Trophoblast cell (in vitro differentiated cells and primary cell): Measurements from ENCODE around the gene PGAP6.
A peak's percentile ranks its signal among the peaks of the same experiment; 100 is the strongest.

Experiments used
- DNase-seq, 2 donors: peaks; one replicate each; pipeline ENCODE4 v3.0.0-alpha.2; 2016
- H2AFZ ChIP-seq: 2 replicates; pipeline ENCODE4 v1.6.1; 2013; ENCODE audit warnings: low read length, moderate library complexity, mild to moderate bottlenecking; ENCODE audit not compliant: insufficient read depth, poor library complexity
- H2AK5ac ChIP-seq: 2 replicates; pipeline ENCODE4 v1.6.1; 2013; ENCODE audit warnings: mild to moderate bottlenecking, low read length
- H2BK120ac ChIP-seq: 2 replicates; pipeline ENCODE4 v1.6.1; 2013; ENCODE audit warnings: low read length, mild to moderate bottlenecking, moderate library complexity; ENCODE audit not compliant: insufficient read depth, poor library complexity
- H2BK12ac ChIP-seq: 2 replicates; pipeline ENCODE4 v1.6.1; 2013; ENCODE audit warnings: mild to moderate bottlenecking, low read length, moderate library complexity
- H2BK5ac ChIP-seq: 2 replicates; pipeline ENCODE4 v1.6.1; 2013; ENCODE audit warnings: low read length, low read depth, moderate library complexity, mild to moderate bottlenecking; ENCODE audit not compliant: poor library complexity
- H3K14ac ChIP-seq: 2 replicates; pipeline ENCODE4 v1.6.1; 2013; ENCODE audit warnings: mild to moderate bottlenecking, low read length
- H3K18ac ChIP-seq: 2 replicates; pipeline ENCODE4 v1.6.1; 2013; ENCODE audit warnings: mild to moderate bottlenecking, low read length
- H3K23ac ChIP-seq: 2 replicates; pipeline ENCODE4 v1.6.1; 2013; ENCODE audit warnings: low read length
- H3K27ac ChIP-seq: 2 replicates; pipeline ENCODE4 v1.5.1; 2013; ENCODE audit warnings: low read depth, mild to moderate bottlenecking, inconsistent platforms, low read length, moderate library complexity
- H3K27me3 ChIP-seq: 2 replicates; pipeline ENCODE4 v1.6.1; 2013; ENCODE audit warnings: inconsistent platforms, mild to moderate bottlenecking, low read length, moderate library complexity; ENCODE audit not compliant: insufficient read depth
- H3K36me3 ChIP-seq, 2 experiments: 1 replicate in 1 of 2; 2 replicates in 1 of 2; pipeline ENCODE4 v1.6.1; 2013; ENCODE audit warnings: low read length in 2 of 2, mild to moderate bottlenecking in 2 of 2, moderate library complexity in 1 of 2; ENCODE audit not compliant: insufficient read depth in 2 of 2, control insufficient read depth in 1 of 2
- H3K4ac ChIP-seq: 2 replicates; pipeline ENCODE4 v1.6.1; 2013; ENCODE audit warnings: low read depth, mild to moderate bottlenecking, low read length, moderate library complexity
- H3K4me1 ChIP-seq, 2 experiments: 1 replicate in 1 of 2; 2 replicates in 1 of 2; pipeline ENCODE4 v1.6.1; 2013; ENCODE audit warnings: low read length in 2 of 2, mild to moderate bottlenecking in 2 of 2, moderate library complexity in 1 of 2; ENCODE audit not compliant: insufficient read depth in 2 of 2, control insufficient read depth in 1 of 2
- H3K4me2 ChIP-seq: 2 replicates; pipeline ENCODE4 v1.6.1; 2013; ENCODE audit warnings: inconsistent platforms, mild to moderate bottlenecking, low read length, moderate library complexity
- H3K4me3 ChIP-seq: 2 replicates; pipeline ENCODE4 v1.5.1; 2013; ENCODE audit warnings: mild to moderate bottlenecking, low read depth, low read length, inconsistent platforms
- H3K79me1 ChIP-seq: one replicate; pipeline ENCODE4 v1.6.1; 2013; ENCODE audit warnings: low read length
- H3K79me2 ChIP-seq: 2 replicates; pipeline ENCODE4 v1.6.1; 2013; ENCODE audit warnings: low read length, mild to moderate bottlenecking; ENCODE audit not compliant: control insufficient read depth, insufficient read depth, poor library complexity
- H3K9ac ChIP-seq: 2 replicates; pipeline ENCODE4 v1.6.1; 2013; ENCODE audit warnings: mild to moderate bottlenecking, low read length
- H3K9me3 ChIP-seq: 2 replicates; pipeline ENCODE4 v1.6.1; 2013; ENCODE audit warnings: low read depth, mild to moderate bottlenecking, control low read depth, inconsistent platforms, low read length; ENCODE audit not compliant: insufficient read depth
- H4K12ac ChIP-seq: 2 replicates; pipeline ENCODE4 v1.6.1; 2013; ENCODE audit warnings: low read depth, mild to moderate bottlenecking, low read length, moderate library complexity
- H4K8ac ChIP-seq: 2 replicates; pipeline ENCODE4 v1.6.1; 2013; ENCODE audit warnings: low read depth, mild to moderate bottlenecking, low read length, moderate library complexity
- H4K91ac ChIP-seq: one replicate; pipeline ENCODE4 v1.6.1; 2013; ENCODE audit warnings: low read depth, mild to moderate bottlenecking, low read length, moderate library complexity
- WGBS: extraction: QIAGEN DNeasy Blood & Tissue Kit; methylation state at CpG from one replicate; pipeline ENCODE4 v1.1.7; 2013; ENCODE audit warnings: missing lambda C conversion rate; ENCODE audit not compliant: insufficient read length, insufficient coverage; ENCODE audit errors: extremely low coverage; 5-methylcytosine and 5-hydroxymethylcytosine counted together

The PGAP6 gene

GRCh38 chr16:369866-370436, 11.8 kb downstream of the PGAP6 start:
- DNase-seq = peak in 1 of 2 donors; percentile 43
- Histone ChIP-seq H4K12ac (no peak overlapping the region), H3K79me2 (no peaks in the 10 kb centered on the region), H3K36me3 (peaks cover 69 to 74% of the 10 kb centered on the region in 2 experiments), H3K4me3 (peak overlapping the region; percentile 39), H3K4me2 (peak overlapping the region; percentile 38), H3K23ac (no peak overlapping the region), H3K27ac (no peak overlapping the region), H3K14ac (no peak overlapping the region), H3K4ac (no peak overlapping the region), H2BK120ac (no peak overlapping the region), H2AK5ac (no peak overlapping the region), H4K8ac (no peak overlapping the region), H3K4me1 (peaks cover 4 to 12% of the 10 kb centered on the region in 2 experiments), H2AFZ (no peak overlapping the region), H3K9me3 (no peaks in the 10 kb centered on the region), H3K9ac (no peak overlapping the region), H2BK12ac (no peak overlapping the region), H2BK5ac (no peak overlapping the region), H3K18ac (no peak overlapping the region), H4K91ac (no peak overlapping the region), H3K79me1 (no peaks in the 10 kb centered on the region), H3K27me3 (no peaks in the 10 kb centered on the region)
- no CpG with 5 or more reads among the region's 44 CpGs for WGBS

- Histone ChIP-seq H4K8ac (no peak overlapping the region), H2AK5ac (no peak overlapping the region), H3K27ac (no peak overlapping the region), H3K4me1 (peaks cover 4 to 12% of the 10 kb centered on the region in 2 experiments), H3K23ac (no peak overlapping the region), H3K36me3 (peaks cover 63 to 68% of the 10 kb centered on the region in 2 experiments), H4K91ac (no peak overlapping the region), H3K18ac (no peak overlapping the region), H2BK5ac (no peak overlapping the region), H3K9me3 (no peaks in the 10 kb centered on the region), H3K4me2 (peak overlapping the region; percentile 38), H2AFZ (no peak overlapping the region), H3K27me3 (no peaks in the 10 kb centered on the region), H3K79me2 (no peaks in the 10 kb centered on the region), H3K4ac (no peak overlapping the region), H3K79me1 (no peaks in the 10 kb centered on the region), H3K4me3 (no peak overlapping the region), H3K9ac (no peak overlapping the region), H2BK12ac (no peak overlapping the region), H4K12ac (no peak overlapping the region), H2BK120ac (no peak overlapping the region), H3K14ac (no peak overlapping the region)
- no peak for DNase-seq
- WGBS = no CpG with 5 or more reads among the region's 20 CpGs
Observed at GRCh38 chr16:369275-369865, 12.4 kb downstream of the PGAP6 start.

GRCh38 chr16:368388-369158, 13.2 kb downstream of the PGAP6 start:
- peaks cover 7 to 12% of the 10 kb centered on the region in 2 experiments for H3K4me1 ChIP-seq
- H4K91ac ChIP-seq = no peak overlapping the region
- H3K4ac ChIP-seq = no peak overlapping the region
- no peak overlapping the region for H3K9ac ChIP-seq
- no peak for DNase-seq
- no peak overlapping the region for H3K4me3 ChIP-seq
- no peaks in the 10 kb centered on the region for H3K79me2 ChIP-seq
- H2BK5ac ChIP-seq = no peak overlapping the region
- no peak overlapping the region for H4K12ac ChIP-seq
- no CpG with 5 or more reads among the region's 29 CpGs for WGBS
- no peak overlapping the region for H3K14ac ChIP-seq
- H3K36me3 ChIP-seq = peaks cover 55 to 60% of the 10 kb centered on the region in 2 experiments
- H3K23ac ChIP-seq = no peak overlapping the region
- H3K27ac ChIP-seq = no peak overlapping the region
- H3K9me3 ChIP-seq = no peaks in the 10 kb centered on the region
- no peaks in the 10 kb centered on the region for H3K27me3 ChIP-seq
- no peak overlapping the region for H2BK12ac ChIP-seq
- H2AFZ ChIP-seq = no peak overlapping the region
- no peak overlapping the region for H3K4me2 ChIP-seq
- H3K79me1 ChIP-seq = no peaks in the 10 kb centered on the region
- H3K18ac ChIP-seq = no peak overlapping the region
- H2AK5ac ChIP-seq = no peak overlapping the region
- no peak overlapping the region for H2BK120ac ChIP-seq
- H4K8ac ChIP-seq = no peak overlapping the region

- no CpG with 5 or more reads among the region's 18 CpGs for WGBS
Observed at GRCh38 chr16:367333-367903, 14.4 kb downstream of the PGAP6 start.

More at GRCh38 chr16:367333-367903, 14.4 kb downstream of the PGAP6 start:
- Histone ChIP-seq H3K18ac (no peak overlapping the region), H3K27ac (no peak overlapping the region), H3K36me3 (peaks cover 44 to 48% of the 10 kb centered on the region in 2 experiments), H2BK120ac (no peak overlapping the region), H3K79me2 (no peaks in the 10 kb centered on the region), H3K79me1 (no peaks in the 10 kb centered on the region), H3K9ac (no peak overlapping the region), H3K9me3 (no peaks in the 10 kb centered on the region), H3K23ac (no peak overlapping the region), H4K12ac (no peak overlapping the region), H3K27me3 (no peaks in the 10 kb centered on the region), H3K4me3 (no peak overlapping the region), H3K4me2 (no peak overlapping the region), H4K91ac (no peak overlapping the region), H3K14ac (no peak overlapping the region), H3K4ac (no peak overlapping the region), H2AK5ac (no peak overlapping the region), H2BK12ac (no peak overlapping the region), H4K8ac (no peak overlapping the region), H2BK5ac (no peak overlapping the region), H3K4me1 (peaks cover 8 to 12% of the 10 kb centered on the region in 2 experiments), H2AFZ (no peak overlapping the region)
- DNase-seq = no peak
